Measurements from ENCODE around the gene ZNF726. TPM values are rescaled to one million over a fixed set of nuclear protein-coding genes. Genes with fewer than 3 reads are reported as not detected.
"Not testable (repeated sequence)": the region's sequence is repeated elsewhere in the genome, so short reads cannot be mapped to it uniquely, and the experiment has no call there.

The ZNF726 gene
- total RNA-seq, 1 experiment from 2014 or later = 7.5 TPM

DNA sequence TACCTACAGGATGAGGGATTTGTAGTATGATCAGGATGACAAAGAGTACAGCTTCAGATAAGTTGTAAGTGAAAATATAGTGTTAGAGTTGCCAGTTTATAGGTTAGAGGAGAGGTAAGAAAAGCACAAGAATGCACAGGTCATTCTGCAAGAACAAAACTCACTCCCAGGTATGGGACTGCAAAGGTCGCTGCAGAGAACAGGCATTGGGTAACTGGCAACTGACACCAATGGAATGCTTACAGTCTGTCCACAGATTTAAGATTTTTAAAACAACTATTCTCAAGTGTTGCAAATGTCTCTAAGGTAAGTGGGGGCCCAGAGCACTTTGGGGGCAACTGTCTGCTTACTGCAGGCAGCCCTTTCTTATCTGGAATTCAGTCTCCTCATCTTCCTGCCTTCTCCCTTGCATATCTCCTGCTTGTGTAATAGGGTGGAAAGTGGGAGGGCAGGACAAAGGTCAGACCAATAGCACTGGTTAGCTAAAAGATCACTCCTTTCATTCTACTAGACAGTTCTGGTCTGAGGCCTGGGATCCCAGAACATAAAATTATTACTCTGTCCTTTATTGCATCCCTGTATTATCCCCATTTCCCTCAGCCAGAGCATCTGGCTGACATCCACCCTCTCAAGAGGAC is 42.3 kb upstream of the ZNF726 start:
- no peaks in the 10 kb centered on the region for H3K9me3 ChIP-seq (ENCODE audit: insufficient read depth, low read depth)
- H4K20me1 ChIP-seq (ENCODE audit: insufficient read depth) = no peaks in the 10 kb centered on the region
- no peaks in the 10 kb centered on the region for H3K79me2 ChIP-seq (ENCODE audit: low read depth)
- no peak for TF ChIP-seq EZH2 (IDR thresholded peaks at IDR 0.05; ENCODE audit: low read depth)
- TF ChIP-seq, protein P1, sequence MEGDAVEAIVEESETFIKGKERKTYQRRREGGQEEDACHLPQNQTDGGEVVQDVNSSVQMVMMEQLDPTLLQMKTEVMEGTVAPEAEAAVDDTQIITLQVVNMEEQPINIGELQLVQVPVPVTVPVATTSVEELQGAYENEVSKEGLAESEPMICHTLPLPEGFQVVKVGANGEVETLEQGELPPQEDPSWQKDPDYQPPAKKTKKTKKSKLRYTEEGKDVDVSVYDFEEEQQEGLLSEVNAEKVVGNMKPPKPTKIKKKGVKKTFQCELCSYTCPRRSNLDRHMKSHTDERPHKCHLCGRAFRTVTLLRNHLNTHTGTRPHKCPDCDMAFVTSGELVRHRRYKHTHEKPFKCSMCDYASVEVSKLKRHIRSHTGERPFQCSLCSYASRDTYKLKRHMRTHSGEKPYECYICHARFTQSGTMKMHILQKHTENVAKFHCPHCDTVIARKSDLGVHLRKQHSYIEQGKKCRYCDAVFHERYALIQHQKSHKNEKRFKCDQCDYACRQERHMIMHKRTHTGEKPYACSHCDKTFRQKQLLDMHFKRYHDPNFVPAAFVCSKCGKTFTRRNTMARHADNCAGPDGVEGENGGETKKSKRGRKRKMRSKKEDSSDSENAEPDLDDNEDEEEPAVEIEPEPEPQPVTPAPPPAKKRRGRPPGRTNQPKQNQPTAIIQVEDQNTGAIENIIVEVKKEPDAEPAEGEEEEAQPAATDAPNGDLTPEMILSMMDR (conservative IDR thresholded peaks at IDR 0.05) = no peak
- no peak overlapping the region for H3K4me2 ChIP-seq
- no peak for DNase-seq
- H3K9me2 ChIP-seq (ENCODE audit: insufficient read depth) = no peaks in the 10 kb centered on the region
- ChIA-PET POLR2A (ENCODE audit: unreplicated experiment) (no interaction called here), CTCF (no interaction called here)
- no peaks in the 10 kb centered on the region for H3K4me1 ChIP-seq (replicated peaks; ENCODE audit: insufficient read depth)
- no TSS peak for BruUV-seq (replicated peaks)
- H3K27ac ChIP-seq = no peak overlapping the region
- intact Hi-C loops (cut with micrococcal nuclease; ENCODE audit: unreplicated experiment) = no loop called here
- H3K36me3 ChIP-seq (ENCODE audit: low read depth) = no peaks in the 10 kb centered on the region
- H2AFZ ChIP-seq = no peak overlapping the region
- no peaks in the 10 kb centered on the region for H3F3A ChIP-seq (ENCODE audit: insufficient read depth, low read depth)
- no peaks in the 10 kb centered on the region for H3K27me3 ChIP-seq (ENCODE audit: insufficient read depth, low read depth)
- no peak overlapping the region for H3K4me3 ChIP-seq

DNA sequence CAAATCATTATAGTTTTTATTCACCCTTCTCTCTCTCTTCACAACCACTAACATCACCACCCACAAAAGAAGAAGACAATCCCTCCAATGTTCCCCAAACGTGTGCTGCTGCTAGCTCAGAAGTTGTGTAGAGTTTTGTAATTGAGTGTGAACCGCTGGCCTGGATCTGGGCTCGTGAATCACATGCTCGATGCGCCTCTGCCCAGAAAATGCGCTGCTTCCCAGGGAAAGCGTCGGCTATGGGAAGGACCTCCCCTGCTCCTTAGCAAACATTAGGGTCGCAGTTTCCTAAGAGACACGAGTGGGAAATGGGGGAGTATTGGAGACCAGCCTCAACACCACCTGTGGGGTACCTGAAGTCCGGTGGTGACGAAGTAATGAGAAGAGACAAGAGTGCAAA is 38.4 kb upstream of the ZNF726 start:
- H3K9me3 ChIP-seq (ENCODE audit: insufficient read depth, low read depth) = no peaks in the 10 kb centered on the region
- BruUV-seq (replicated peaks) = no TSS peak
- TF ChIP-seq, protein P1 (conservative IDR thresholded peaks at IDR 0.05) = no peak
- no peak for TF ChIP-seq EZH2 (IDR thresholded peaks at IDR 0.05; ENCODE audit: low read depth)
- no peaks in the 10 kb centered on the region for H3K36me3 ChIP-seq (ENCODE audit: low read depth)
- DNase-seq = no peak
- H3K27ac ChIP-seq = no peak overlapping the region
- no peaks in the 10 kb centered on the region for H3K4me1 ChIP-seq (replicated peaks; ENCODE audit: insufficient read depth)
- H3K4me2 ChIP-seq = no peak overlapping the region
- H3K27me3 ChIP-seq (ENCODE audit: insufficient read depth, low read depth) = peaks cover 8% of the 10 kb centered on the region
- H3F3A ChIP-seq (ENCODE audit: insufficient read depth, low read depth) = no peaks in the 10 kb centered on the region
- intact Hi-C loops (cut with micrococcal nuclease; ENCODE audit: unreplicated experiment) = no loop called here
- H4K20me1 ChIP-seq (ENCODE audit: insufficient read depth) = no peaks in the 10 kb centered on the region
- no peaks in the 10 kb centered on the region for H3K9me2 ChIP-seq (ENCODE audit: insufficient read depth)
- H2AFZ ChIP-seq = no peak overlapping the region
- POLR2A ChIA-PET (ENCODE audit: unreplicated experiment) = no interaction called here
- CTCF ChIA-PET = no interaction called here
- no peaks in the 10 kb centered on the region for H3K79me2 ChIP-seq (ENCODE audit: low read depth)
- no peak overlapping the region for H3K4me3 ChIP-seq

DNA sequence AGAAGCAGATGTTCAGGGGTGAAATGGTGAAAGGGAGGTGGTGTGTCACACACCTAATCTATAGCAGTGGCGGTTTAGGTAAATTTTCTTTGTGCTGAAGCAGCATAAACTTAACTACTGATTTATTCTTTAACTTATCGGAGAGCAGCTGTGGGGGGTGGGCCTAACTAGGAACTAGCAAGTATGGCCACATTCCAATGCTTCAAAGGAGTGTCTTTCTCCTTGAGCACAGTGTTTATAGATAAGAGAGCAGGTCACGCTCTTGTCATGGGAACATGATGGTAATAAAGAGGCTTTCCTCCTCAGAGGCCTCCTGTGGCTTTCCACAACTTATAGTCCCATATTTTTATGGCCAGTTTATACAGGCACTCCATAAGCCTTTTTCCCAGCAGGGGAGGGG is 37.9 kb upstream of the ZNF726 start:
- H3K27me3 ChIP-seq (ENCODE audit: insufficient read depth, low read depth); H3F3A ChIP-seq (ENCODE audit: insufficient read depth, low read depth); H3K4me1 ChIP-seq (replicated peaks; ENCODE audit: insufficient read depth); DNase-seq; CTCF ChIA-PET; H4K20me1 ChIP-seq (ENCODE audit: insufficient read depth); intact Hi-C loops (cut with micrococcal nuclease; ENCODE audit: unreplicated experiment); H3K4me2 ChIP-seq; H3K27ac ChIP-seq; H3K9me3 ChIP-seq (ENCODE audit: insufficient read depth, low read depth); BruUV-seq (replicated peaks); H3K79me2 ChIP-seq (ENCODE audit: low read depth); POLR2A ChIA-PET (ENCODE audit: unreplicated experiment); H3K9me2 ChIP-seq (ENCODE audit: insufficient read depth); H2AFZ ChIP-seq; H3K4me3 ChIP-seq; H3K36me3 ChIP-seq (ENCODE audit: low read depth): not testable (repeated sequence)

DNA sequence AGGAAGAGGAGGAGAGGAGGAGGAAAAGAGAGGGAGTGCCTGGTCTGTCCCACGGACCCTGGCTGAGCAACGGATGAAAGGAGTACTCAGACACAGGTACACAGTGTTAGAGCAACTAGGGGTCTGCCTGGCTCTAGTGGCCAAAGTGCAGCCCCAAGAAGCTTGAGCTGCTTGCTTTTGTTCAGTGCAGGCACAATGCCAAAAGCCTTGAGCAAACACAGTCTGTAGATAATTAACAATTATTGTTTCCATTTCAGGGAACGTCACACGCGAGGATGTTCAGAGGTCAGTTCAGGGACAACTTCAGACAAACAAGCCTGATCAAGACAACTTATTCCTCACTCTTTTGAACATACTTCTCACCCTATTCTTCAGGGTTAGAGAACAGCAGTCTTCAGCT is 32.2 kb upstream of the ZNF726 start:
- no peak overlapping the region for H3K4me2 ChIP-seq
- no peak overlapping the region for H3K4me3 ChIP-seq
- intact Hi-C loops (cut with micrococcal nuclease; ENCODE audit: unreplicated experiment) = no loop called here
- 0 out of 2 replicates have a peak, but pooled peaks cover 5% of the 10 kb centered on the region for H3K9me3 ChIP-seq (ENCODE audit: insufficient read depth, low read depth)
- H3K9me2 ChIP-seq (ENCODE audit: insufficient read depth) = no peaks in the 10 kb centered on the region
- ChIA-PET CTCF (no interaction called here), POLR2A (ENCODE audit: unreplicated experiment) (no interaction called here)
- TF ChIP-seq, protein P1 (conservative IDR thresholded peaks at IDR 0.05) = no peak
- no peak for TF ChIP-seq EZH2 (IDR thresholded peaks at IDR 0.05; ENCODE audit: low read depth)
- H3K36me3 ChIP-seq (ENCODE audit: low read depth) = no peaks in the 10 kb centered on the region
- no peak overlapping the region for H3K27ac ChIP-seq
- no peak for DNase-seq
- no peaks in the 10 kb centered on the region for H3K4me1 ChIP-seq (replicated peaks; ENCODE audit: insufficient read depth)
- no TSS peak for BruUV-seq (replicated peaks)
- H3K79me2 ChIP-seq (ENCODE audit: low read depth) = no peaks in the 10 kb centered on the region
- no peaks in the 10 kb centered on the region for H4K20me1 ChIP-seq (ENCODE audit: insufficient read depth)
- peaks cover 8% of the 10 kb centered on the region for H3K27me3 ChIP-seq (ENCODE audit: insufficient read depth, low read depth)
- H2AFZ ChIP-seq = no peak overlapping the region
- no peaks in the 10 kb centered on the region for H3F3A ChIP-seq (ENCODE audit: insufficient read depth, low read depth)

Measured in PC-9 (cell line).